ENCODE measurements around the gene DNM3.
A peak's percentile ranks its signal among the peaks of the same experiment; 100 is the strongest.

Gene DNM3

GRCh38 chr1:171803461-171804022 is 37.8 kb upstream of the DNM3 start:
- TF ChIP-seq CTCF (conservative IDR thresholded peaks at IDR 0.05; ENCODE audit: low read length) = no peak
- DNase-seq (ENCODE audit: low read depth) = no peak
- H3K4me3 ChIP-seq (ENCODE audit: low read length) = no peak overlapping the region

GRCh38 chr1:171805395-171806115 is 35.7 kb upstream of the DNM3 start:
- TF ChIP-seq CTCF (conservative IDR thresholded peaks at IDR 0.05; ENCODE audit: low read length) = no peak
- no peak overlapping the region for H3K4me3 ChIP-seq (ENCODE audit: low read length)

GRCh38 chr1:171807556-171807955 is 33.7 kb upstream of the DNM3 start:
- TF ChIP-seq CTCF (conservative IDR thresholded peaks at IDR 0.05; ENCODE audit: low read length) = no peak
- no peak for DNase-seq (ENCODE audit: low read depth)
- H3K4me3 ChIP-seq (ENCODE audit: low read length) = no peak overlapping the region

More at GRCh38 chr1:171805395-171806115, 35.7 kb upstream of the DNM3 start:
- no peak for DNase-seq (ENCODE audit: low read depth)

- TF ChIP-seq CTCF (conservative IDR thresholded peaks at IDR 0.05; ENCODE audit: low read length) = no peak
- no peak for DNase-seq (ENCODE audit: low read depth)
- H3K4me3 ChIP-seq (ENCODE audit: low read length) = no peak overlapping the region
These were observed 31.5 kb upstream of the DNM3 start for GRCh38 chr1:171809834-171810233.

DNA sequence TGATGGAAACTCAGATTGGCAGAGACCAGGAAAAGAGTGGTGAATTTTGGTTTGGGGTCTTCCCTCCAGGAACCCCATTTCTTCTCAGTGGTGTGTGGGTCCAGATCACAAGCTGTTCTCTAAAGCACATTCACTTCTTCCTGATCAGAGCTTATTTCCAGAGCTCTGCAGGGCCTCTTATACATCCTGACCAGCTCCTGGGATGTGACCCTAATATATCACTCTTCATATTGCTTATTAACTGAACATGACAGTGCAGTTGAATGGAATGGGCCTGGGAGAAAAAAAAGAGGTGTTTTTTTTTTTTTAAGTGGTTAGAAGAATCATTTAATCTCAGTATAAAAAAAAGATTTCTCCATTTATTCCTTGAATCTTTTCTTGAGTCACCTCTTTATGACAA is 29.6 kb upstream of the DNM3 start:
- TF ChIP-seq CTCF (conservative IDR thresholded peaks at IDR 0.05; ENCODE audit: low read length) = no peak
- H3K4me3 ChIP-seq (ENCODE audit: low read length) = no peak overlapping the region

DNA sequence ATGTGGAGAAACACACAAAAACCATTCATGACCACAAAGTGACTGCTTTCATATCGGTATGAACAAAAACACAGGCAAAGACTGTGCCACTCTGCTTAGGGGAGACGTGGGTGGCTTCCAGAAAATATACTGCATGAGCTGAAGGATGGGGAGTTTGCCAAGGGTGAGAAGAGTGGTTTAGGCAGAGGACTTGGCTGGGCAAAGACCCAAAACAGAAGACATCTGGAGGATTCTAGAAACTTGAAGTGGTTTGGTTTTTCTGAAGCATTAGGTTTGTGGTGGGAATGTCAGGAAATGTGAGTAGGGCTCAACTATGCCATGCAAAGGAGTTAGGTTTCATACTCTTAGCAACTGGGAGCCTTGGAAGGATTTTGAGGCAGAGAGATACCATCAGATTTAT is 26.6 kb upstream of the DNM3 start:
- DNase-seq (ENCODE audit: low read depth) = peak; percentile 97
- TF ChIP-seq CTCF (conservative IDR thresholded peaks at IDR 0.05; ENCODE audit: low read length) = no peak
- no peak overlapping the region for H3K4me3 ChIP-seq (ENCODE audit: low read length)

More for the DNA sequence above, 29.6 kb upstream of the DNM3 start:
- no peak for DNase-seq (ENCODE audit: low read depth)

- TF ChIP-seq CTCF (conservative IDR thresholded peaks at IDR 0.05; ENCODE audit: low read length) = no peak
- no peak overlapping the region for H3K4me3 ChIP-seq (ENCODE audit: low read length)
- no peak for DNase-seq (ENCODE audit: low read depth)
These were observed 24.9 kb upstream of the DNM3 start for GRCh38 chr1:171816300-171816901.

All from AG10803 (cell line).